CMK (cell line): ENCODE results near the gene NR1D1.
A peak's percentile ranks its signal among the peaks of the same experiment; 100 is the strongest.

Experiments used
- DNase-seq: peaks from one replicate; pipeline ENCODE4 v3.0.0-alpha.2; 2010; ENCODE audit warnings: low read depth

NR1D1 gene

GRCh38 chr17:40075201-40075941, 25.0 kb downstream of the NR1D1 start:
- DNase-seq = peak; percentile 80

- DNase-seq = no peak
Measured at GRCh38 chr17:40074871-40075200, 25.6 kb downstream of the NR1D1 start.

- DNase-seq = no peak
Measured at GRCh38 chr17:40074175-40074512, 26.2 kb downstream of the NR1D1 start.

GRCh38 chr17:40073454-40074174, 26.8 kb downstream of the NR1D1 start:
- no peak for DNase-seq

DNA sequence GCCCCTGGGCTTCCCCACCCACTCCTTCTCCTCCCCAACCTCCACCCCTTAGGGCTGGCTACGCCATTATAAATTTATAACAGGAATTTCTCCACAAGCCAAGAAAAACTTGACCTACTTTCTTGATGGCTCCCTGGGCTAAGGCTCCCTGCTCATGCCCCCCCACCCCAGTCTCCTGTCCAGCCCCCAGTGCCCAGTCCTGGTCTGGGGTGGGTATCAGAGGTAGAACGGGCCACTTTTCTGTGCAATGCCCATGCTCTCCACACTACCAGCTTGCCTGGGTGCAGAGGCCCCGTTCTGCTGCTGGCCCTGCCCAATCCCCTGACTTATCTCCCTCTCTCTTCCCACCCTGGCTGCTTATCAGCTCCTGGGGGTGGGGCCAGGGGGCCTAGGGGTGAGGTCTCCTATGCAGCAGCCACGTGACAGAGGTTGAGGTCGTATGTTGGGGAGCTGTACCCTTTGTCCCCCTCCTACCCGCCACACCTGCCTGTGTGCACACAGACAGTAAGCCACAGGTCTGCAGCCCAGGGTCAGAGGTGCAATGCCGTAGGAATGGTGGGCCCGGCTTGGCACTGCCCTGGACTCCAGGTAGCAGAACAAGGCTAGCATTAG, 27.5 kb downstream of the NR1D1 start:
- DNase-seq = peak; percentile 60

- no peak for DNase-seq
Measured at GRCh38 chr17:40072040-40072734, 28.2 kb downstream of the NR1D1 start.

DNA sequence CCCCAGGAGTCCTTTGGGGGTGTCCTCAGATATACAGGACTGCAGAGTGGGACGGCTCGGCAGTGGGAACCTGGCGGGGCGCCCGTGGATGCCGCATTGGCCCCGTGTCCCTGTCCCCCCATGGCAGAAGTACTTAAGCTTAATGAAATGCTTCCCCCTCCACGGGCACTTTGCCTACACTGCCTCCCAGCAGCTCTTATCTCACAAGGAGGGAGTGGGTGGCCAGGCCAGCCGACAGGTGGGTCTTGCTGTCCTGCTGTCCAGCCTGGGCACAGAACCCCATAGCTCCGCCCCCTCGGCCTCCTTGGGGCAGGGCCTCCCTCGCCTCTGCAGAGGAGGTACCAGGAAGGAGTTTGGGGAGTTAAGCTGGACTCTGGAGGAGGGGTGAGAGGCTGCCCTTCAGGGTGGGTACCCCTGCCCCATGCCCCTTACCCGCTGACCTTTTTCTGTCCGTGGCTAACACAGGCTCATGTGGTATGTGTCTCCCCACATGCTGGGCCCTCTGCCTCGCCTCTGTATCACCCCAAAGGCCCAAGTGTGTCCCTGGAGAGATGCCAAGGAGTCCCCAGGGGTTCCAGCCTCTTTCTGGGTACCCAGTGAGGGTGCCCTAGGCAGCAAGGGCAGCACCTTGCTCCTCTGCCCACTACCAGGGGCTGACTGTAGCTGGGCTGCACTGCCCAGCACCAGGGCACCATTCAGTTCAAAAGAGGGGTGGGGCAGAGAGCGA, 28.9 kb downstream of the NR1D1 start:
- no peak for DNase-seq

- DNase-seq = no peak
Measured at GRCh38 chr17:40070709-40071312, 29.6 kb downstream of the NR1D1 start.

GRCh38 chr17:40069751-40070708, 30.4 kb downstream of the NR1D1 start:
- no peak for DNase-seq

DNA sequence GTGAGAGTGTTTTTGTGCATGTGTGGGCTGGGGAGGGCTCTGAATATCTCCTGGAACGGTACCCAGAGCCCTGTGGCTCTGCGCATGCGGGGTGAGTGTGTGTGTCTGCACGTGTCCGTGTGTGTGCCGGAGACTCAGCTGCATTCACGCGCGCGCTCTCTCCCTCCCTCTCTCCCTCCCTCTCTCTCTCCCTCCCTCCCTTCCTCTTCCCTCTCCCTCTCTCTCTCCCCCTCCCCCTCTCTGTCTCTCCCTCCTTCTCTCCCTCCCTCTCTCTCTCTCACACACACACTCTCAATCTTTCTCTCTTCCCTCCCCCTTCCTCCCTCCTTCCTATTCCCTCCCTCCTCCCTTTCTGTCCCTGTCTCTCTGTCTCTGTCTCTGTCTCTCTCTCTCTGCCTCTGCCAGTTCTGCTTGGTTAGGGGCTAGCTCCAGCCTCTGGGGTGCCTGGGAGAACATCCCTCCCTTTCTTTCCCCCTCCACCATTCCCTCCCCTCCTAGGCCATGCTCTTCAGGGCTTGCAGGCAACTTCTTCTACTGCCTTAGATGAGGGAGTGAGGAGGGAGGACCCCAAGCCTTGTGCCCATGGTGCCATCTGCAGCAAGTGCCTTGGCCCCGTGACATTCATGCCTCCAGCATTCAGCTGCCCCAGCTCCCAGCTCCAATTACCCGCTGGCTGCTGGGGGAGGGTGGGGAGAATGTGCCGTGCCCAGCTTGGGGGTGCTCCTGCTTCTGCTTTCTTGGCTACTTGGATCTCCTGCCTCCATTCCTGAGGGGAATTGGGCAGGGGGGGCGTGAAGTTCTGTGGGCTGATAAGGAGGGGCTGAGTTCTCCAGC, 31.3 kb downstream of the NR1D1 start:
- peak; percentile 88 for DNase-seq

DNA sequence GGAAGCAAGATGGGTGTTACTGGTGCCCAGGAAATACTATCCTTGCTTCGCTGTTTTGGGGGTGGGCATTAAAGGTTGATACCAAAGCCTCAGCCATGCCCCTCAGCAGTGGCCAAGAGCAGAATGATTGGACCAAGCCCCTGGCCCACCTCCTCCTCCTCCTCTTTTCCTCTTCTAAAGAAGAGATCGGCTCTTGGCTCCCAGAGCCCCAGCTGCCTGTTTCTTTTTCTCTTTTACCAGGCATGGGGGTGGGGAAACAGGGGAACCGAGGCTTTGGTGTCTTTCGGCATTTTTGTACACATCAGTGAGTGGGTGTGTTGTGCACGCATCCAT, 31.8 kb downstream of the NR1D1 start:
- no peak for DNase-seq

- DNase-seq = no peak
Measured at GRCh38 chr17:40068129-40068581, 32.2 kb downstream of the NR1D1 start.

DNA sequence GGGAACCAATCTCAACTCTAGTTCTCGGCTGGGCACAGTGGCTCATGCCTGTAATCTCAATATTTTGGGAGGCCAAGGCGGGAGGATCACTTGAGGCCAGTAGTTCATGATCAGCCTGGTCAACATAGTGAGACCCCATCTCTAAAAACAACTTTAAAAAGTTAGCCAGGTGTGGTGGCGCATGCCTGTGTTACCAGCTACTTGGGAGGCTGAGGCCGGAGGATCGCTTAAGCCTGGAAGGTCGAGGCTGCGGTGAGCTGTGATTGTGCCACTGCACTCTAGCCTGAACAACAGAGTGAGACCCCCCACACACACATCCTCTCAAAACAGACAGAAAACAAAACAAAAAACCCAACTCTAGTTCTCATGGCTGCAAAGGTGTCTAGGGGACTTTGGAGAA, 32.7 kb downstream of the NR1D1 start:
- no peak for DNase-seq

DNA sequence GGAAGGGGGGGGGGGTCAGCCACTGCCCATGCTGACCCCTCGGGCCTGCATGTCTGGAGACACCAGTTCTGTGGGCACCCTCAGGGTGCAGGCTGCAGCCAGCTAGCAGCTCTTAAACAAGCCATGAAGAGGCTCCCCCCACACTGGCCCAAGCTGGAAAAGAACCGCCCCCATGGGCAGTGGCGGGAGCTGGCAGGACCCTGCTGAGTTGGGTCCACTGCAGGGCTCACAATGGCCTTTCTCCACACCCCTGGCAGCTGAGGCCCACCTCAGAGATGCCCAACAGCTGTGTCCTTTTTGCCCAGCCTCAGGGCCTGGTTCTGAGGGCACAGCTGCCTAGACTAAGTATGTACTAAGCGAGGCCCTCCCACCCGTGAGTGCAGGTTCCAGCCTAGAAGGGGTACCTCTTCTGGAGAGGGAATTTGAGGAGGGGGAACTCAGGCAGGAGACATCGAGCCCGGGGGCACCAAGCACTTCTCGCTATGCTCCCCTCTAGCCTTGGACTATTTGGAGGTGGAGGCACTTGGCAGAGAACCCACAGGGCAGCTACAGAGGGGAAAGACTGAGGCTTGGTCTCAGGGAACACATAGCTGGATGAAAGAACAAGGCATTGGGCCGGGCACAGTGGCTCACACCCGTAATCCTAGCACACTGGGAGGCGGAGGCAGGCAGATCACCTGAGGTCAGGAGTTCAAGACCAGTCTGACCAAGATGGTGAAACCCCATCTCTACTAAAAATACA, 34.4 kb downstream of the NR1D1 start:
- no peak for DNase-seq

DNA sequence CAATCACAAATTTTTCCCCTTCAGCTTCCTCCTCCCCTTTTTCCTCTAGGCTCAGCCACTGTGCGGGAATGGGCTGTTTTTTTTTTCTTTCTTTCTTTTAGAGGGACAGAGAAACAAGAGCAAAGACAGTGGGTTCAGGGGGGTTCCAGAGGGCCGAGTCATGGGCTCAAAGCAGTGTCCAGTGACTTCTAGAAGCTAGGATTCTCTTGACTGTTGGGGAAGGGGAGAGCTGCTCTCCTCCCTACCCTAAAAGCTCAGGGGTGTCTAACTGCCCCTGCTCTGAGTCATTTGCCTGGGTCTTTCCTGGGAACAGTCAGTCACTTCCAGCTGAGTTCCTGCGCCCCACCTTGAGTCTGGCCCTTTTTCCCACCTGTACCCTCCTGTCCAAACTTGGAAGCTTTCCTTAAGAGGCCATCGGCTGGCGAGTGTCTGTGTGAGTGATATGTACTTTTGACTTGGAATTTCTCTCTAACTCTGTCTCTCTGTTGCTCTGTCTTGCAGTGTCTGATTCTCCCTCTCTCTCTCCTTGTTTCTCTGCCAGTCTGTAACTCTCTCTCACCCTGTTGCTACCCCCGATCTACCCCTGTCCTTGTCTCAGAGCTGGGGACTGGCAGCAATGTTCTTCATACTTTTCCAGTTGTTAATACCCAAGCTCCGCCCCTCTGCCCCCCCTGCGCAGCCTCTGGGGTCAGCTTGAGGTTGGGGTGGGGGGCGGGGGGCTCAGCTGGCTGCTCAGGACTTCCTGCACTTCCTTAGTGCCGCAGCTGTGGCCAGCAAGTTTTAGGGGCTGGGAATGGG, 35.2 kb downstream of the NR1D1 start:
- DNase-seq = peak; percentile 52

GRCh38 chr17:40063901-40064531, 36.4 kb downstream of the NR1D1 start:
- no peak for DNase-seq

DNA sequence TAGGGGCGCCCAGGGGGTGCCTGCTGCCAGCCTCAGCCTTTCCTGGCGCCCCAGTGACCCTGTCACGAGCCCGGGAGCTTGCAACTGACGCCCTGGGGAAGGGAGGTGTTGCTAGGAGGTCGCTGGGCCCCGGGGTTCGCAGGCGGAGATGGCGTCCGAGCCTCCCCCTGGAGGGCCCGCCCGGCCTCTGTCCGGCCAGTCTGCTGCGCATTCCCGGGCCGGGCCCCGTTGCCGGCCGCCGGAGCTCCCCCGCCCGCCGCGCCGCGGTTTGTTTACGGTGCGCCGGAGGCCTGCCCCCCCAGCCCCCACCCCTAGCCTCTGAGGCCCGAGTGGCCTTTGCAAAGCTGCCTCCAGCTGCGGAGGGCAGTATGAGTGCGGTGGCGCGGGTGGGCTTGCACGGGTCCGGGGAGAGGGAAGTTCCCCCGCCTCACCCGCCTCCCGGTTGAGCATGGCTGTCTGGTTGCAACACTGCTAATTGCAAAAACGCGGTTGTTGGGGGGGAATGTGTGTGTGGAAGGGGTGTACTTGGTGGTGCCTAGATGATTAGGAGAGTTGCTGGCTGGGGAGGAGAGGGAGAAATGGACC, 37.1 kb downstream of the NR1D1 start:
- no peak for DNase-seq
